Brain microvascular endothelial cell (primary cell): ENCODE measurements around the gene TRPM2.
"Not testable (repeated sequence)": the region's sequence is repeated elsewhere in the genome, so short reads cannot be mapped to it uniquely, and the experiment has no call there.

Experiments used
- DNase-seq: peaks from one replicate; pipeline ENCODE4 v3.0.0-alpha.2; 2020
- H3K27ac ChIP-seq: fragments of 250-450 bp; sonication (Bioruptor Pico); 2 replicates; pipeline ENCODE4 v1.5.1; 2020; ENCODE audit warnings: mild to moderate bottlenecking, moderate library complexity
- H3K27me3 ChIP-seq: fragments of 250-450 bp; sonication (Bioruptor Pico); replicated peaks from 2 replicates; pipeline ENCODE4 v1.5.1; 2020; ENCODE audit warnings: mild to moderate bottlenecking
- H3K36me3 ChIP-seq: fragments of 250-450 bp; sonication (Bioruptor Pico); replicated peaks from 2 replicates; pipeline ENCODE4 v1.5.1; 2020; ENCODE audit warnings: mild to moderate bottlenecking
- H3K4me3 ChIP-seq: 2 replicates; pipeline ENCODE4 v1.5.1; 2011; ENCODE audit warnings: low read depth, mild to moderate bottlenecking, control low read depth, low read length, moderate library complexity
- CTCF ChIP-seq: IDR thresholded peaks from 2 replicates; pipeline ENCODE4 v1.5.1; 2011; ENCODE audit warnings: low read depth, mild to moderate bottlenecking, moderate library complexity, low read length, control low read depth, inconsistent platforms; ENCODE audit errors: missing control alignments
- in situ Hi-C: cut with HindIII; loops from 2 replicates; pipeline ENCODE4 v1.10.0; 2017; ENCODE audit warnings: low sequenced_read_pairs, low pct_ligation_motif_present

TRPM2 gene

GRCh38 chr21:44401386-44402160 is 48.2 kb downstream of the TRPM2 start:
- no peaks in the 10 kb centered on the region for H3K27me3 ChIP-seq
- no peak for TF ChIP-seq CTCF
- in situ Hi-C loops: no loop called here
- no peaks in the 10 kb centered on the region for H3K36me3 ChIP-seq
- no peak overlapping the region for H3K4me3 ChIP-seq
- no peak overlapping the region for H3K27ac ChIP-seq
- DNase-seq: no peak

GRCh38 chr21:44402323-44403105 is 49.1 kb downstream of the TRPM2 start:
- H3K27me3 ChIP-seq: no peaks in the 10 kb centered on the region
- H3K27ac ChIP-seq: no peak overlapping the region
- H3K4me3 ChIP-seq: no peak overlapping the region
- no peaks in the 10 kb centered on the region for H3K36me3 ChIP-seq
- in situ Hi-C loops: no loop called here
- TF ChIP-seq CTCF: no peak
- no peak for DNase-seq

DNA sequence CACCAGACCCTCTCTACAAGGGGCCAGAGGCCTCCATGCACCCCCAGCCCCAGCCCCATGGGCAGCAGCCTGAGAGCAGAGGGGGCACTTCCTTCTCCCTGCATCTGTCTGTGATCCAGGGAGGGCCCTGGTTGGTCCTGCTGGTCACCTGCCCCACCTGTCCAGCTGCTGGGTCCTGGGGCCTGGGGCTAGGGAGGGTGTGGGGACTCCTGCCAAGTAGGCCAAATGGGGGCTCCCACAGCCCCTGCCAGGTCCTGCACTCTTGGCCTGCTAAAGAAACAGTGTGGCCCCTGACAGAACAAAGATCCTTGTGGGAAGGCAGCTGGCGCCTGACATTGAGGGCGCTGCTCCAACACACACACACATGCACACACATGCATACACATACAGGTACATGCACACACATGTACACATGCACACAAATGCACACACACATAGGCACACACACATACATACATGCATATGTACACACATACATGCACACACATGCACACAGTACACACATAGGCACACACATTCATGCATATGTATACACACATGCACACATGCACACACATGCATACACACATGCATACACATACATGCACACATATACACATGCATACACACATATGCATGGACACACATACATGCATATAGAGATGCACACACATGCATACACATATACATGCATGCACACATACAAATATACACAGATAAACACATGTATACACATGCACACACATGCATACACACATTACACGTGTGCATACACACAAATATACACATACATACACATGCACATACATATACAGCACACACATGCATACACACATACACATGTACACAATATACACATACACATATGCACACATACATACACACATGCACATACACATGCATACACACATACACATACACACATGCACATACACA is 49.9 kb downstream of the TRPM2 start:
- no peak overlapping the region for H3K4me3 ChIP-seq
- in situ Hi-C loops: no loop called here
- DNase-seq: no peak
- no peak for TF ChIP-seq CTCF
- H3K27ac ChIP-seq: no peak overlapping the region
- H3K27me3 ChIP-seq: no peaks in the 10 kb centered on the region
- H3K36me3 ChIP-seq: no peaks in the 10 kb centered on the region

- in situ Hi-C loops, DNase-seq, H3K27ac ChIP-seq, H3K27me3 ChIP-seq, H3K36me3 ChIP-seq, H3K4me3 ChIP-seq: not testable (repeated sequence)
These were observed 51.1 kb downstream of the TRPM2 start for GRCh38 chr21:44404482-44404881.

DNA sequence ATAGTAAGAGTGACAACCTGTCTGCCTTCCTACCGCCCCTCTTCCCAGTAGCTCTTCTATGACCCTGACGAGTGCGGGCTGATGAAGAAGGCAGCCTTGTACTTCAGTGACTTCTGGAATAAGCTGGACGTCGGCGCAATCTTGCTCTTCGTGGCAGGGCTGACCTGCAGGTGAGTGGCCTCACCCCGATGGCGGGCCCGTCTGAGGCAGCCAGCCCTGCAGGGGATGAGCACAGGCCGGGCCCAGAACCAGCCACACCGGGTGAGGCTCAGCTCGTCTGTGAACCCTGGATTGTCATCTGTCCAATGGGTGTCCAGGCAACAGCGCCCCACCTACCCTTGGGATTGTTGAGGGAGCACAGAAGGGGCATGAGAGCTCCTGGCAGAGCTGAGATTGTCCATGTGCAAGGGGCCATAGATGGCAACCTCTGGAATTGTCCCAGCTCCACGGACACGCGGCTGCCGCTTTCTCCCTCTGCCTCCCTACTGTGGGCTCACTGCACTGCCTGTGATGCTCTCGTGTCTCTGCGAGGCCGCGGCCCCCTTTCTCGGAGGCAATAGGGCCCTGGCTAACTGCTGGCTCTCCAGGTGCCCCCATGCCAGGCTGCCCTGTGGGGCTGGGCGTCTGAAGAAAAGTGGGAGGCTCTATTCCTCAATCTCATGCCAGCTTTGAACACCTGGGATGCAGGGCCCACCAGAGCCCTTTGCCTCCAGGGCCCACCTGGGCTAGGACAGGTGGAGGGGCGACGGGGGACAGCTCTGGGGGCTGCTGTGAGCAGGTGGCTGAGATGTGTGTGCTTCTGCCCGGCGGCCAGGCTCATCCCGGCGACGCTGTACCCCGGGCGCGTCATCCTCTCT is 51.9 kb downstream of the TRPM2 start:
- H3K36me3 ChIP-seq: no peaks in the 10 kb centered on the region
- in situ Hi-C loops: no loop called here

More for the DNA sequence above, 51.9 kb downstream of the TRPM2 start:
- Histone ChIP-seq H3K4me3 (no peak overlapping the region), H3K27me3 (no peaks in the 10 kb centered on the region), H3K27ac (no peak overlapping the region)
- no peak for TF ChIP-seq CTCF
- no peak for DNase-seq
